GM12873 (cell line): ENCODE results near the gene TIFAB.

Source experiments
- CTCF ChIP-seq: IDR thresholded peaks from 2 replicates; pipeline ENCODE4 v1.5.1; 2012; ENCODE audit warnings: low read depth, mild to moderate bottlenecking, moderate library complexity, low read length, control low read depth; ENCODE audit not compliant: insufficient read depth; ENCODE audit errors: missing control alignments

The TIFAB gene

GRCh38 chr5:135434591-135435466 is 17.3 kb downstream of the TIFAB start:
- TF ChIP-seq CTCF = no peak

DNA sequence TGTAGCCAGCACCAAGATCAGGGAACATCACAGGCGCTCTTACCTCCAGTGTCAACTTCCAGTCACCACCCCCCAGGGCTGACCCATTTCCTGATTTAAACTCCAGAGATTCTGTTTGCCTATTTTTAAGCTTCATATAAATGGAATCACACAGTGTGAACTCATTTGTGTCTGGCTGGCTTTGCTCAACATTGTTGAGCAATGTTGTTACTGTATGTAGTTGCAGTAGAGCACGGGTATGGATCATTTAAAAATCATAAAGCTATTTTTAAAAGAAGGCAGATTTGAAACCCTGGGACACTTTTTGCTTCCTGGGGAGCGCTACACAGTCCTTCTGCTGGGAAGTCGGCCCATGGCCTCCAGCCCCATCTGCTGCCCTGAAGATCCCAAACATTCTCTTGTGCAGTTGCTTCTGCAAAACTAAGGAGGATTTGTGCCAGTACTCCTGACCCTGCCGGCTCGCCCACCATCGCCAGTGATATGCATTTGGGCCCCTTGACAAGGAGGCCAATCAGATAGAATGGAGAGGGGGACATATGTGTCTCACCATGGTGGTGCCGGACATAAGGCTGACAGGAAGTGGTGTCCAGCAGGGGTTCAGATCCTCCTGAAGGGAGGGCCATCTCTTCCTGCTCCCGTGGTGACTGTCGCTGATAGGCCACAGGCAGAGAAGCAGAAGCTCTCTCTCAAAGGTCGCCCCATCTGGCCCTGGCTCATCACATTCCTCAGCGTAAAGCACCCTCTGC is 18.3 kb downstream of the TIFAB start:
- TF ChIP-seq CTCF = no peak

GRCh38 chr5:135432113-135432512 is 20.0 kb downstream of the TIFAB start:
- TF ChIP-seq CTCF = no peak

GRCh38 chr5:135430135-135430437 is 22.1 kb downstream of the TIFAB start:
- TF ChIP-seq CTCF = no peak

GRCh38 chr5:135429301-135430134 is 22.6 kb downstream of the TIFAB start:
- no peak for TF ChIP-seq CTCF

DNA sequence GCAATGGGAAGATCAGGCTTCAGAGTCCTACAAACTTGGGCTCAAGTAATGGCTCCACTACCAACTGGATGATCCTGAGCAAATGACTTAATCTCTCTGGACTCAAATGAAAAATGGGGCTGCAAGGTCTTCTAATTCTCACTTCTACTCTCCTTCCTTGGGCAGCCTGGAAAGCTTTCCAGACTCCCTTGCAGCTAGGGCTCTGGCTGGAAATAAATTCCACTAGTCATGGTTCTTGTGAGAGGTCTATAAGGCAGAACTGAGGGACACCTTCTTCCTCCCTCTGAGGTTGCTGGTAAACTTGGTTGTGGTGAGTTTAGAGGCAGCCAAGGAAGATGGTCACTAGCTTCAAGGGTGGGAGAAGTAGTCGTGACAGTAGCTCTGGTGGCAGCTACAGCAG is 23.6 kb downstream of the TIFAB start:
- TF ChIP-seq CTCF = no peak
